ENCODE data around the gene CAMK2B. TPM values are rescaled to one million over a fixed set of nuclear protein-coding genes. Genes with fewer than 3 reads are reported as not detected.
A peak's percentile ranks its signal among the peaks of the same experiment; 100 is the strongest.

Gene CAMK2B
- total RNA-seq, 4 donors from 2014 or later, result 7.0 to 19.3 (median 18.5) TPM

GRCh38 chr7:44307905-44308595, 17.3 kb downstream of the CAMK2B start:
- Histone ChIP-seq H3K9me3 (no peaks in the 10 kb centered on the region), H3K27me3 (no peaks in the 10 kb centered on the region), H3K4me1 (peaks cover 37 to 43% of the 10 kb centered on the region in 2 donors), H3K36me3 (no peaks in the 10 kb centered on the region), H3K4me3 (replicated peaks in 1 of 3) (no peak overlapping the region), H3K27ac (peak overlapping the region; percentile 75 to 84 (median 83))
- DNase-seq, result no peak
- 85 to 97% methylated on average over 8 of the region's 8 CpGs for WGBS, 2 donors
- intact Hi-C loops (cut with DNase I), result no loop called here
- no peak for TF ChIP-seq CTCF (IDR thresholded peaks at IDR 0.05)
- no peak for TF ChIP-seq POLR2A (IDR thresholded peaks at IDR 0.05)

DNA sequence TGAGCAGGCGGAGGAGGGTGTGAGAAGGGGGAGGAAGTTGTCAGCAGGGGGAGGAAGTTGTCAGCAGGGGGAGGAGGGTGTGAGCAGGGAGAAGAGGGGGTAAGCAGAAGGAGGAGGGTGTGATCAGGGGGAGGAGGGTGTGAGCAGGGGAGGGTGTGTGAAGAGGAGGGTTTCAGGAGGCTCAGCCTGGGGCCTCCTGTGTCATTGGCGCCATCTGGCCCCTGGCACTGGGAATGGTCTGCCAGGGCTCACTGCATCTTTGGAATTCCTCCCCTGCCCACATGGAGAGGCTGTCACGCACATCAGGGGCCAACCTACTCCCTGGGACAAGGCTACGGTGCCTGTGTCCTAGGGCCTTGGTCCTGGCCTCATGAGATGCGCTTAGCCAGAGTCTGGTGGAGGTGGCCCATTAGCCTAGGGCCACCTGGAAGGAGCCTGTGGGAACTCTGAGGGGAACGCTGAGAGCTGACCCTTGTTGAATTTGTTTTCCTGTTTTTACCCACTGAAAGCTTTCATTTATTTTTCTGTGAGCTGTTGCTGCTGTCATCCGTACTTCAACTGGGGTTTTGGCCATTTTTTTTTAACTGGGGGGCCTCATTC, 18.0 kb downstream of the CAMK2B start:
- peaks cover 37 to 43% of the 10 kb centered on the region in 2 donors for H3K4me1 ChIP-seq
- TF ChIP-seq CTCF (IDR thresholded peaks at IDR 0.05) (peak in 4 of 6 experiments; percentile 26 to 49 (median 40)), POLR2A (IDR thresholded peaks at IDR 0.05) (no peak)
- no peaks in the 10 kb centered on the region for H3K36me3 ChIP-seq
- intact Hi-C loops (cut with DNase I), result no loop called here
- no peak overlapping the region for H3K4me3 ChIP-seq (replicated peaks in 1 of 3)
- WGBS, 2 donors, result 61 to 63% methylated on average over 7 of the region's 7 CpGs
- DNase-seq, result peak; percentile 94 to 96
- no peaks in the 10 kb centered on the region for H3K9me3 ChIP-seq
- peak overlapping the region; percentile 83 to 90 (median 84) for H3K27ac ChIP-seq
- H3K27me3 ChIP-seq, result no peaks in the 10 kb centered on the region

DNA sequence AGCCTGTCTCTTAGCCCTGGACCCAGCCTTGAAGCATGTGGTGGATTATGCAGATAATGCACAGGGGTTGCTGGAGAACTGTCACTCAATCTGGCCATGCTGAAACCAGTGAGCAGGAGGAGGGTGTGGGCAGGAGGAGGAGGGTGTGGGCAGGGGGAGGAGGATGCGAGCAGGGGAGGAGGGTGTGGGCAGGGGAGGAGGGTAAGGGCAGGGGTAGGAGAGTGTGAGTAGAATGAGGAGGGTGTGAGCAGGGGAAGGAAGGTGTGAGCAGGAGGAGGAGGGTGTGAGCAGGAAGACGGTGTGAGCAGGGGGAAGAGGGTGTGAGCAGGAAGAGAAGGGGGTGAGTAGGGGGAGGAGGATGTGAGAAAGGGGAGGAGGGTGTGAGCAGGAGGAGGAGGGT, 18.8 kb downstream of the CAMK2B start:
- 65 to 68% methylated on average over 2 of the region's 2 CpGs for WGBS, 2 donors
- Histone ChIP-seq H3K36me3 (no peaks in the 10 kb centered on the region), H3K27ac (peak overlapping the region; percentile 83 to 90 (median 84)), H3K9me3 (no peaks in the 10 kb centered on the region), H3K4me3 (replicated peaks in 1 of 3) (no peak overlapping the region), H3K4me1 (peaks cover 37 to 43% of the 10 kb centered on the region in 2 donors), H3K27me3 (no peaks in the 10 kb centered on the region)
- TF ChIP-seq POLR2A (IDR thresholded peaks at IDR 0.05) (no peak), CTCF (IDR thresholded peaks at IDR 0.05) (no peak)
- intact Hi-C loops (cut with DNase I), result no loop called here
- DNase-seq, result no peak

GRCh38 chr7:44305564-44306507, 19.6 kb downstream of the CAMK2B start:
- Histone ChIP-seq H3K36me3 (no peaks in the 10 kb centered on the region), H3K27ac (peak overlapping the region; percentile 83 to 90 (median 84)), H3K4me1 (peaks cover 37 to 43% of the 10 kb centered on the region in 2 donors), H3K27me3 (no peaks in the 10 kb centered on the region), H3K4me3 (replicated peaks in 1 of 3) (no peak overlapping the region), H3K9me3 (no peaks in the 10 kb centered on the region)
- WGBS, 2 donors, result 53 to 59% methylated on average over 12 of the region's 12 CpGs
- TF ChIP-seq POLR2A (IDR thresholded peaks at IDR 0.05) (no peak), CTCF (IDR thresholded peaks at IDR 0.05) (no peak)
- peak; percentile 91 for DNase-seq
- intact Hi-C loops (cut with DNase I), result no loop called here

Data from thyroid gland (tissue), 4 donors.